Measurements from ENCODE around the gene NGEF. TPM values are rescaled to one million over a fixed set of nuclear protein-coding genes. Genes with fewer than 3 reads are reported as not detected.

Gene NGEF
- total and polyA plus RNA-seq, 7 donors: 0.13 to 0.51 (median 0.25) TPM; not detected in 1

DNA sequence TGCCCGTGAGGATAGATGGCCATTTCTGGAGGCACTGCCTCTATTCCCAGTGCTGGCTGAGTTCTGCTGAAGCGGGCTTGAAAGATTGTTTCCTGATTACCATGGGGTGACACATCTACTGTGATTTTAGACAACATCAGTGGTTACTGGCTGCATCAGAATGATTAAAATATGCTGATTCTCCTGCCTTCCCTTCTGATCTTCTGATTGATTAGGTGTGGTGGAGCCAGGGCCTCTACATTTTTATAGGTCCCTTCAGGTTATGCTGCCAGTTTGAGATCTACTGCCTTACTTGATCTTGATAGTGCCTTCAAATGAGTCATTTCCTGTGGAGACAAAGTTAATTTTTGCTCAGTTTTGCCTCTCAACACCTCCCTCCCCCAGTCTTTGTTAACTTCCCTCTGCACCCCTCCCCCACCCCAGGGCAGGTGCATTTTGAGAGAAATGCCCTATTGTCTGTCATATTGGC lies 174.6 kb downstream of the NGEF start:
- Histone ChIP-seq H3K36me3 (ENCODE audit: insufficient read depth in 1 of 2, low read depth in 1 of 2) (peaks cover 17 to 90% of the 10 kb centered on the region in 2 donors), H3K4me3 (no peak overlapping the region), H3K4me1 (peaks cover 23% of the 10 kb centered on the region), H3K27me3 (ENCODE audit: insufficient read depth in 3 of 3, low read length in 2 of 3) (no peaks in the 10 kb centered on the region), H3K27ac (no peak overlapping the region), H3K9me3 (no peaks in the 10 kb centered on the region)
- 47 to 53% (median 51%) methylated on average over 2 of the region's 2 CpGs for WGBS, 3 donors
- TF ChIP-seq, protein P1, sequence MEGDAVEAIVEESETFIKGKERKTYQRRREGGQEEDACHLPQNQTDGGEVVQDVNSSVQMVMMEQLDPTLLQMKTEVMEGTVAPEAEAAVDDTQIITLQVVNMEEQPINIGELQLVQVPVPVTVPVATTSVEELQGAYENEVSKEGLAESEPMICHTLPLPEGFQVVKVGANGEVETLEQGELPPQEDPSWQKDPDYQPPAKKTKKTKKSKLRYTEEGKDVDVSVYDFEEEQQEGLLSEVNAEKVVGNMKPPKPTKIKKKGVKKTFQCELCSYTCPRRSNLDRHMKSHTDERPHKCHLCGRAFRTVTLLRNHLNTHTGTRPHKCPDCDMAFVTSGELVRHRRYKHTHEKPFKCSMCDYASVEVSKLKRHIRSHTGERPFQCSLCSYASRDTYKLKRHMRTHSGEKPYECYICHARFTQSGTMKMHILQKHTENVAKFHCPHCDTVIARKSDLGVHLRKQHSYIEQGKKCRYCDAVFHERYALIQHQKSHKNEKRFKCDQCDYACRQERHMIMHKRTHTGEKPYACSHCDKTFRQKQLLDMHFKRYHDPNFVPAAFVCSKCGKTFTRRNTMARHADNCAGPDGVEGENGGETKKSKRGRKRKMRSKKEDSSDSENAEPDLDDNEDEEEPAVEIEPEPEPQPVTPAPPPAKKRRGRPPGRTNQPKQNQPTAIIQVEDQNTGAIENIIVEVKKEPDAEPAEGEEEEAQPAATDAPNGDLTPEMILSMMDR (IDR thresholded peaks at IDR 0.05): no peak
- ATAC-seq (peak in 1 of 4 donors; percentile 22), DNase-seq (no peak)
- intact Hi-C loops (cut with DNase I): no loop called here

DNA sequence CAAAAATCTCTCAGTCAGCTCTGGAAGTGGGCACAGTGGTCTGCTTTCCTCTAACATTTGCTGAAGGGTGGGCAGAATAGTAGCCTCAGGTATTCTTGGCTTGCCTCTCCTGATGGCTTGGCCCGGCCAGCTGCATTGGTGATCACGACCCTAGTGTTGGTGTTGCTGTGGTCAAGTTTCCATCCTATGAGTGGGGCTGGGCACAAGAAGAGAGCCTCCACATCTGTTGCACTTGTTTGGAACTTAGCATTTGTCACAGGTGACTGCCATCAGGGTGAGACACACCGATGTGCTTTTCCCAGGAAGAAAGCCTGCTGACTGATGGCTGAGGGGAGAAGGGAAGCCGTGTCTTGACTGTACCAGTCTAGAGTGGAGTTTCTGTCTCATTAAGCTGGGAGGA lies 176.1 kb downstream of the NGEF start:
- Histone ChIP-seq H3K36me3 (ENCODE audit: insufficient read depth in 1 of 2, low read depth in 1 of 2) (peaks cover 18 to 96% of the 10 kb centered on the region in 2 donors), H3K27ac (no peak overlapping the region), H3K27me3 (ENCODE audit: insufficient read depth in 3 of 3, low read length in 2 of 3) (no peaks in the 10 kb centered on the region), H3K9me3 (no peaks in the 10 kb centered on the region), H3K4me3 (no peak overlapping the region), H3K4me1 (peaks cover 23% of the 10 kb centered on the region)
- TF ChIP-seq, protein P1 (IDR thresholded peaks at IDR 0.05): no peak
- DNase-seq (no peak), ATAC-seq (no peak)
- 73 to 88% (median 78%) methylated on average over 4 of the region's 4 CpGs for WGBS, 3 donors
- intact Hi-C loops (cut with DNase I): no loop called here

GRCh38 chr2:232835687-232836208 lies 177.3 kb downstream of the NGEF start:
- 50 to 55% (median 51%) methylated on average over 14 of the region's 14 CpGs for WGBS, 3 donors
- Histone ChIP-seq H3K27ac (no peak overlapping the region), H3K9me3 (no peaks in the 10 kb centered on the region), H3K27me3 (ENCODE audit: insufficient read depth in 3 of 3, low read length in 2 of 3) (no peaks in the 10 kb centered on the region), H3K4me1 (peaks cover 23% of the 10 kb centered on the region), H3K4me3 (no peak overlapping the region), H3K36me3 (ENCODE audit: insufficient read depth in 1 of 2, low read depth in 1 of 2) (peaks cover 22 to 96% of the 10 kb centered on the region in 2 donors)
- peak in 1 of 4 donors; percentile 14 for ATAC-seq
- intact Hi-C loops (cut with DNase I): no loop called here
- TF ChIP-seq, protein P1 (IDR thresholded peaks at IDR 0.05): no peak
- DNase-seq: no peak

- TF ChIP-seq, protein P1 (IDR thresholded peaks at IDR 0.05): no peak
- no peaks in the 10 kb centered on the region for H3K9me3 ChIP-seq
- WGBS, 3 donors: 96 to 100% (median 97%) methylated on average over 1 of the region's 1 CpG
- intact Hi-C loops (cut with DNase I): no loop called here
- H3K27ac ChIP-seq: no peak overlapping the region
- H3K27me3 ChIP-seq (ENCODE audit: insufficient read depth in 3 of 3, low read length in 2 of 3): no peaks in the 10 kb centered on the region
- DNase-seq (no peak), ATAC-seq (no peak)
- H3K36me3 ChIP-seq (ENCODE audit: insufficient read depth in 1 of 2, low read depth in 1 of 2): peaks cover 14 to 91% of the 10 kb centered on the region in 2 donors
- no peak overlapping the region for H3K4me3 ChIP-seq
- H3K4me1 ChIP-seq: peaks cover 11% of the 10 kb centered on the region
Measured at GRCh38 chr2:232833830-232834229, 179.2 kb downstream of the NGEF start.

- ATAC-seq: no peak
- Histone ChIP-seq H3K9me3 (no peaks in the 10 kb centered on the region), H3K4me1 (peaks cover 5% of the 10 kb centered on the region), H3K4me3 (no peak overlapping the region), H3K36me3 (ENCODE audit: insufficient read depth in 1 of 2, low read depth in 1 of 2) (peaks cover 14 to 85% of the 10 kb centered on the region in 2 donors), H3K27me3 (ENCODE audit: insufficient read depth in 3 of 3, low read length in 2 of 3) (no peaks in the 10 kb centered on the region), H3K27ac (no peak overlapping the region)
- TF ChIP-seq, protein P1 (IDR thresholded peaks at IDR 0.05): no peak
- 89 to 92% (median 91%) methylated on average over 3 of the region's 3 CpGs for WGBS, 3 donors
- no peak for DNase-seq
- intact Hi-C loops (cut with DNase I): no loop called here
Measured at GRCh38 chr2:232831496-232831895, 181.6 kb downstream of the NGEF start.

Measured in psoas muscle (tissue), 8 donors.